Measurements from ENCODE around the gene BTBD16.

- no peak for TF ChIP-seq EP300 (IDR thresholded peaks at IDR 0.05)
- no peak for TF ChIP-seq POLR2AphosphoS5 (IDR thresholded peaks at IDR 0.05)
- TF ChIP-seq POLR2A (IDR thresholded peaks at IDR 0.05), result no peak
- TF ChIP-seq, protein P1, sequence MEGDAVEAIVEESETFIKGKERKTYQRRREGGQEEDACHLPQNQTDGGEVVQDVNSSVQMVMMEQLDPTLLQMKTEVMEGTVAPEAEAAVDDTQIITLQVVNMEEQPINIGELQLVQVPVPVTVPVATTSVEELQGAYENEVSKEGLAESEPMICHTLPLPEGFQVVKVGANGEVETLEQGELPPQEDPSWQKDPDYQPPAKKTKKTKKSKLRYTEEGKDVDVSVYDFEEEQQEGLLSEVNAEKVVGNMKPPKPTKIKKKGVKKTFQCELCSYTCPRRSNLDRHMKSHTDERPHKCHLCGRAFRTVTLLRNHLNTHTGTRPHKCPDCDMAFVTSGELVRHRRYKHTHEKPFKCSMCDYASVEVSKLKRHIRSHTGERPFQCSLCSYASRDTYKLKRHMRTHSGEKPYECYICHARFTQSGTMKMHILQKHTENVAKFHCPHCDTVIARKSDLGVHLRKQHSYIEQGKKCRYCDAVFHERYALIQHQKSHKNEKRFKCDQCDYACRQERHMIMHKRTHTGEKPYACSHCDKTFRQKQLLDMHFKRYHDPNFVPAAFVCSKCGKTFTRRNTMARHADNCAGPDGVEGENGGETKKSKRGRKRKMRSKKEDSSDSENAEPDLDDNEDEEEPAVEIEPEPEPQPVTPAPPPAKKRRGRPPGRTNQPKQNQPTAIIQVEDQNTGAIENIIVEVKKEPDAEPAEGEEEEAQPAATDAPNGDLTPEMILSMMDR (IDR thresholded peaks at IDR 0.05), result no peak
Observed at GRCh38 chr10:122282253-122282671, 11.2 kb downstream of the BTBD16 start.

All from stomach (tissue), 4 donors.